Liver (tissue), 9 donors: ENCODE results near the gene SNHG17. TPM values are rescaled to one million over a fixed set of nuclear protein-coding genes. Genes with fewer than 3 reads are reported as not detected.

Source experiments
- DNase-seq: peaks from one replicate; pipeline ENCODE4 v3.0.0-alpha.2; 2017; ENCODE audit warnings: low spot score
- H3K27ac ChIP-seq, 2 donors: one replicate each; pipeline ENCODE4 v1.7.0; 2013; ENCODE audit warnings: inconsistent platforms in 2 of 2, low read length in 2 of 2, control low read depth in 1 of 2, low read depth in 1 of 2, mild to moderate bottlenecking in 1 of 2
- H3K27me3 ChIP-seq, 4 donors: one replicate each; pipeline versions ENCODE4 v1.6.1 to v1.7.0; 2013; ENCODE audit warnings: low read length in 3 of 4, inconsistent platforms in 1 of 4, mild to moderate bottlenecking in 1 of 4, moderate library complexity in 1 of 4; ENCODE audit not compliant: control insufficient read depth in 4 of 4, insufficient read depth in 4 of 4
- H3K36me3 ChIP-seq, 4 donors: one replicate each; pipeline versions ENCODE4 v1.6.1 to v1.7.0; 2013; ENCODE audit warnings: low read length in 3 of 4, mild to moderate bottlenecking in 3 of 4, low read depth in 1 of 4, moderate library complexity in 1 of 4; ENCODE audit not compliant: control insufficient read depth in 4 of 4, insufficient read depth in 3 of 4
- H3K4me1 ChIP-seq, 4 donors: one replicate each; pipeline versions ENCODE4 v1.6.1 to v1.7.0; 2013; ENCODE audit warnings: low read length in 3 of 4, mild to moderate bottlenecking in 3 of 4, moderate library complexity in 1 of 4; ENCODE audit not compliant: control insufficient read depth in 4 of 4, insufficient read depth in 4 of 4
- H3K4me3 ChIP-seq, 3 donors: one replicate each; pipeline versions ENCODE4 v1.6.1 to v1.7.0; 2013; ENCODE audit warnings: low read length in 3 of 3, control low read depth in 1 of 3, low read depth in 1 of 3, mild to moderate bottlenecking in 1 of 3
- H3K9ac ChIP-seq, 2 donors: one replicate each; pipeline ENCODE4 v1.7.0; 2013; ENCODE audit warnings: low read length in 2 of 2, mild to moderate bottlenecking in 2 of 2, moderate library complexity in 2 of 2, control low read depth in 1 of 2, low read depth in 1 of 2
- H3K9me3 ChIP-seq, 4 donors: one replicate each; pipeline versions ENCODE4 v1.6.1 to v1.7.0; 2013; ENCODE audit warnings: low read length in 3 of 4; ENCODE audit not compliant: control insufficient read depth in 4 of 4
- ATF3 ChIP-seq: IDR thresholded peaks from 2 replicates; pipeline ENCODE4 v1.6.1; 2016; ENCODE audit warnings: antibody characterized with exemption
- CTCF ChIP-seq: fragments of 150-350 bp; IDR thresholded peaks from 2 replicates; pipeline ENCODE4 v1.5.1; 2017; ENCODE audit warnings: improper control_type of control experiment, low read depth, low read length; ENCODE audit not compliant: missing input control
- EGR1 ChIP-seq, 2 donors: IDR thresholded peaks; 2 replicates each; pipeline ENCODE4 v1.6.1; 2016 to 2018; ENCODE audit warnings: antibody characterized with exemption in 2 of 2, low read depth in 2 of 2
- FOXA1 ChIP-seq: IDR thresholded peaks from 2 replicates; pipeline ENCODE4 v1.6.1; 2016; ENCODE audit warnings: antibody characterized with exemption
- FOXA2 ChIP-seq: IDR thresholded peaks from 2 replicates; pipeline ENCODE4 v1.6.1; 2016; ENCODE audit warnings: antibody characterized with exemption
- GABPA ChIP-seq, 2 donors: IDR thresholded peaks in 1 of 2; conservative IDR thresholded peaks in 1 of 2; 2 replicates each; pipeline ENCODE4 v1.6.1; 2016; ENCODE audit warnings: antibody characterized with exemption in 2 of 2, mild to moderate bottlenecking in 1 of 2, moderate library complexity in 1 of 2
- HNF4A ChIP-seq, 2 donors: conservative IDR thresholded peaks; 2 replicates each; pipeline ENCODE4 v1.6.1; 2016; ENCODE audit warnings: antibody characterized with exemption in 2 of 2, mild to moderate bottlenecking in 2 of 2
- HNF4G ChIP-seq: IDR thresholded peaks from 2 replicates; pipeline ENCODE4 v1.6.1; 2016; ENCODE audit warnings: antibody characterized with exemption
- JUND ChIP-seq, 2 donors: IDR thresholded peaks; 2 replicates each; pipeline ENCODE4 v1.6.1; 2016; ENCODE audit warnings: antibody characterized with exemption in 2 of 2
- MAX ChIP-seq: IDR thresholded peaks from 2 replicates; pipeline ENCODE4 v1.6.1; 2016; ENCODE audit warnings: antibody characterized with exemption
- NR2F2 ChIP-seq: IDR thresholded peaks from 2 replicates; pipeline ENCODE4 v1.6.1; 2016; ENCODE audit warnings: antibody characterized with exemption
- RAD21 ChIP-seq, 2 donors: IDR thresholded peaks; 2 replicates each; pipeline ENCODE4 v1.6.1; 2016; ENCODE audit warnings: antibody characterized with exemption in 2 of 2, mild to moderate bottlenecking in 2 of 2
- RXRA ChIP-seq, 2 donors: IDR thresholded peaks; 2 replicates each; pipeline ENCODE4 v1.6.1; 2017 to 2018; ENCODE audit warnings: antibody characterized with exemption in 2 of 2, mild to moderate bottlenecking in 1 of 2
- SP1 ChIP-seq: IDR thresholded peaks from 2 replicates; pipeline ENCODE4 v1.6.1; 2018; ENCODE audit warnings: antibody characterized with exemption, mild to moderate bottlenecking
- TAF1 ChIP-seq: conservative IDR thresholded peaks from 2 replicates; pipeline ENCODE4 v1.6.1; 2016; ENCODE audit warnings: antibody characterized with exemption, mild to moderate bottlenecking
- YY1 ChIP-seq: IDR thresholded peaks from 2 replicates; pipeline ENCODE4 v1.6.1; 2016; ENCODE audit warnings: antibody characterized with exemption, mild to moderate bottlenecking
- ZBTB33 ChIP-seq: IDR thresholded peaks from 2 replicates; pipeline ENCODE4 v1.6.1; 2016; ENCODE audit warnings: antibody characterized with exemption
- WGBS: extraction: QIAGEN DNeasy Blood & Tissue Kit; methylation state at CpG from one replicate; pipeline ENCODE4 v1.1.7; 2013; 5-methylcytosine and 5-hydroxymethylcytosine counted together
- polyA plus RNA-seq, 2 donors: library from polyadenylated mRNA; stranded (reverse) in 1 of 2; unstranded in 1 of 2; fragments of 200-250 nt in 1 of 2; fragments of >200 nt in 1 of 2; fragmentation: Nextera tagmentation in 1 of 2; extraction: Ambion mirVana in 1 of 2; gene quantifications; one replicate each; pipeline versions ENCODE4 v1.2.1 to v1.2.3, GENCODE V29; 2013 to 2015
- total RNA-seq, 2 donors: library from RNA; depleted of rRNA; stranded (reverse); fragments of >200 nt; gene quantifications; one replicate each; pipeline ENCODE4 v1.2.3, GENCODE V29; 2014
- TF ChIP-seq, protein P1 (sequence below): IDR thresholded peaks from 2 replicates; pipeline ENCODE4 v1.6.1; 2016; ENCODE audit warnings: antibody characterized with exemption, mild to moderate bottlenecking
- donor health status: healthy.
- donor health status: healthy.
- donor health status: healthy.
- donor health status: healthy.
- donor health status: healthy.

SNHG17 gene
- total and polyA plus RNA-seq, 4 donors, result 6.3 to 24.6 (median 14.0) TPM

DNA sequence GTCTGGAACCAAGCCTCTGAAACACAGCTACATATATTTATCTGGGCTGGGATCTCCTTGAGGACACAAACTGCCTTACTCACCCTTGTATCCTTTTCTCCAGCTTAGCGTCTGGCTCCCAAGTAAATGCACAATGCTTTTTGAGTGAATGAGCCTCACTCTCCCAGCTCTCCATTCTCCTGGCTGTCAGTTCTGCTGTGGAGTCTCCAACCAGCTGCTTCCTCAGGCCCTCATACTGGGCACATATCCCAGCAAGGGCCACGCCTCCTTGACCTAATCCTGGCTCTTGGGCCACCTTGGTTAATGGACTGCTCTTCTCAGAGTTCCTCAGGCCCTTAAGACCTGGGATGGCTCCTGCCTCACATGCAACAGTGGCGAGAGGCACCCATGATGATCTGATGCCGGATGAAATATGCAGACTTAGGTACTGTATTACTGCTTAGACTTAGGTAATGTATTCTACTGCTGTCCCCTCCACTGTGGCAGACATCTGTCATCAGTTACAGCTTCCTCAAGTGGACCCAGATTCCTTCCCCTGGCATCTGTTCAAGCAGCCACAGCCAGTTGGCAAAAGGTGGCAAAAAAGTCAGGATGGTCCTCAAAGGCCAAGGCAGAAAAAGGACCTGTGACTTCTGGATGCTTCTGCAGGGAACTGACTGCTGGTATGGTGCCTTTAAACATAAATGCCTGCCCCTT, 16.5 kb downstream of the SNHG17 start:
- no peak for DNase-seq
- no peaks in the 10 kb centered on the region for H3K9me3 ChIP-seq
- TF ChIP-seq ZBTB33 (no peak), ATF3 (no peak), CTCF (no peak), HNF4A (conservative IDR thresholded peaks at IDR 0.05) (no peak), MAX (no peak), EGR1 (IDR thresholded peaks at IDR 0.05; ENCODE audit: low read depth in 2 of 2) (no peak), YY1 (no peak), JUND (IDR thresholded peaks at IDR 0.05) (no peak), HNF4G (no peak), FOXA1 (no peak), GABPA (IDR thresholded peaks at IDR 0.05 in 1 of 2, conservative IDR thresholded peaks at IDR 0.05 in 1 of 2) (no peak), FOXA2 (no peak), NR2F2 (no peak), RAD21 (IDR thresholded peaks at IDR 0.05) (no peak), TAF1 (no peak), SP1 (no peak), RXRA (IDR thresholded peaks at IDR 0.05) (no peak)
- TF ChIP-seq, protein P1, sequence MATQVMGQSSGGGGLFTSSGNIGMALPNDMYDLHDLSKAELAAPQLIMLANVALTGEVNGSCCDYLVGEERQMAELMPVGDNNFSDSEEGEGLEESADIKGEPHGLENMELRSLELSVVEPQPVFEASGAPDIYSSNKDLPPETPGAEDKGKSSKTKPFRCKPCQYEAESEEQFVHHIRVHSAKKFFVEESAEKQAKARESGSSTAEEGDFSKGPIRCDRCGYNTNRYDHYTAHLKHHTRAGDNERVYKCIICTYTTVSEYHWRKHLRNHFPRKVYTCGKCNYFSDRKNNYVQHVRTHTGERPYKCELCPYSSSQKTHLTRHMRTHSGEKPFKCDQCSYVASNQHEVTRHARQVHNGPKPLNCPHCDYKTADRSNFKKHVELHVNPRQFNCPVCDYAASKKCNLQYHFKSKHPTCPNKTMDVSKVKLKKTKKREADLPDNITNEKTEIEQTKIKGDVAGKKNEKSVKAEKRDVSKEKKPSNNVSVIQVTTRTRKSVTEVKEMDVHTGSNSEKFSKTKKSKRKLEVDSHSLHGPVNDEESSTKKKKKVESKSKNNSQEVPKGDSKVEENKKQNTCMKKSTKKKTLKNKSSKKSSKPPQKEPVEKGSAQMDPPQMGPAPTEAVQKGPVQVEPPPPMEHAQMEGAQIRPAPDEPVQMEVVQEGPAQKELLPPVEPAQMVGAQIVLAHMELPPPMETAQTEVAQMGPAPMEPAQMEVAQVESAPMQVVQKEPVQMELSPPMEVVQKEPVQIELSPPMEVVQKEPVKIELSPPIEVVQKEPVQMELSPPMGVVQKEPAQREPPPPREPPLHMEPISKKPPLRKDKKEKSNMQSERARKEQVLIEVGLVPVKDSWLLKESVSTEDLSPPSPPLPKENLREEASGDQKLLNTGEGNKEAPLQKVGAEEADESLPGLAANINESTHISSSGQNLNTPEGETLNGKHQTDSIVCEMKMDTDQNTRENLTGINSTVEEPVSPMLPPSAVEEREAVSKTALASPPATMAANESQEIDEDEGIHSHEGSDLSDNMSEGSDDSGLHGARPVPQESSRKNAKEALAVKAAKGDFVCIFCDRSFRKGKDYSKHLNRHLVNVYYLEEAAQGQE, result no peak
- no peaks in the 10 kb centered on the region for H3K27me3 ChIP-seq
- peaks cover 11 to 59% (median 45%) of the 10 kb centered on the region in 4 donors for H3K36me3 ChIP-seq
- no peak overlapping the region for H3K4me3 ChIP-seq
- H3K27ac ChIP-seq, result no peak overlapping the region
- WGBS, result 87% methylated on average over 4 of the region's 4 CpGs
- H3K9ac ChIP-seq, result no peak overlapping the region
- H3K4me1 ChIP-seq, result no peaks in the 10 kb centered on the region
